MM.1S (cell line): ENCODE data around the gene NLRC3.

Source experiments
- CTCF ChIP-seq: fragments of 300-600 bp; sonication (generic); IDR thresholded peaks from 2 replicates; pipeline ENCODE4 v1.5.1; 2016; ENCODE audit warnings: antibody characterized with exemption, low read length, mixed read lengths
- EZH2 ChIP-seq: fragments of 300-600 bp; sonication (generic); optimal IDR thresholded peaks from 2 replicates; pipeline ENCODE3; 2017; ENCODE audit warnings: low read depth, mild to moderate bottlenecking, antibody characterized with exemption, low read length, mixed read lengths

GRCh38 chr16:3607634-3608033 lies 30.4 kb upstream of the NLRC3 start:
- TF ChIP-seq EZH2, result no peak
- no peak for TF ChIP-seq CTCF
